Caco-2 (cell line): ENCODE measurements around the gene GGACT. TPM values are rescaled to one million over a fixed set of nuclear protein-coding genes. Genes with fewer than 3 reads are reported as not detected.

Experiments used
- BruUV-seq: library from RNA; stranded (reverse); fragments of 400-500 nt; replicated peaks from 2 replicates; lab custom pipeline; 2021; lab: Mats Ljungman, UMichigan
- CTCF ChIA-PET: fragments of 300-600 bp; sonication (Branson Sonifier 250); formaldehyde crosslinking; loops from one replicate; lab custom pipeline; 2022; ENCODE audit warnings: antibody characterized with exemption; lab: Charles Lee
- POLR2A ChIA-PET: fragments of 300-600 bp; sonication (Branson Sonifier 250); formaldehyde crosslinking; loops from one replicate; lab custom pipeline; 2022; ENCODE audit warnings: antibody characterized with exemption; lab: Charles Lee
- DNase-seq, 2 experiments: peaks; one replicate each; pipeline versions ENCODE4 v3.0.0 to v3.0.0-alpha.2; 2020 to 2022
- H3K27me3 ChIP-seq: replicated peaks from 2 replicates; pipeline ENCODE4 v1.6.0; 2011; ENCODE audit warnings: low read length; ENCODE audit not compliant: control insufficient read depth, insufficient read depth
- H3K36me3 ChIP-seq: 2 replicates; pipeline ENCODE4 v1.5.1; 2011; ENCODE audit warnings: low read length; ENCODE audit not compliant: control insufficient read depth, insufficient read depth
- H3K4me1 ChIP-seq: fragments of 250-450 bp; sonication (Bioruptor Pico); 2 replicates; pipeline ENCODE4 v1.5.1; 2020; ENCODE audit warnings: mild to moderate bottlenecking
- H3K4me3 ChIP-seq: 2 replicates; pipeline ENCODE4 v1.5.1; 2011; ENCODE audit warnings: low read depth, mild to moderate bottlenecking, control low read depth, low read length
- H3K9me3 ChIP-seq: fragments of 250-450 bp; sonication (Bioruptor Pico); 2 replicates; pipeline ENCODE4 v1.5.1; 2020; ENCODE audit warnings: mild to moderate bottlenecking, moderate library complexity
- H3K27ac Mint-ChIP-seq: one replicate; pipeline ENCODE4 v1.8.0; 2022; ENCODE audit warnings: mixed read lengths; ENCODE audit not compliant: unreplicated experiment
- H3K27me3 Mint-ChIP-seq: one replicate; pipeline ENCODE4 v1.8.0; 2022; ENCODE audit warnings: mixed read lengths; ENCODE audit not compliant: insufficient read depth, unreplicated experiment
- H3K36me3 Mint-ChIP-seq: one replicate; pipeline ENCODE4 v1.8.0; 2022; ENCODE audit warnings: mild to moderate bottlenecking, mixed read lengths; ENCODE audit not compliant: insufficient read depth, unreplicated experiment
- H3K4me1 Mint-ChIP-seq: one replicate; pipeline ENCODE4 v1.8.0; 2022; ENCODE audit warnings: low read depth, mixed read lengths; ENCODE audit not compliant: unreplicated experiment
- H3K4me3 Mint-ChIP-seq: one replicate; pipeline ENCODE4 v1.8.0; 2022; ENCODE audit warnings: mild to moderate bottlenecking, moderate library complexity, mixed read lengths; ENCODE audit not compliant: unreplicated experiment
- H3K9me3 Mint-ChIP-seq: one replicate; pipeline ENCODE4 v1.8.0; 2022; ENCODE audit warnings: mixed read lengths; ENCODE audit not compliant: unreplicated experiment
- CTCF ChIP-seq, 2 experiments: fragments of 200-600 bp in 1 of 2; IDR thresholded peaks; 1 replicate in 1 of 2; 2 replicates in 1 of 2; pipeline versions ENCODE4 v1.5.1 to v1.8.0; 2011 to 2022; ENCODE audit warnings: antibody characterized with exemption in 1 of 2, control low read depth in 1 of 2, inconsistent platforms in 1 of 2, low read depth in 1 of 2, low read length in 1 of 2, mild to moderate bottlenecking in 1 of 2, moderate library complexity in 1 of 2; ENCODE audit not compliant: insufficient read depth in 1 of 2, severe bottlenecking in 1 of 2, unreplicated experiment in 1 of 2
- intact Hi-C: fragments of 100-400 bp; cut with micrococcal nuclease; formaldehyde crosslinking; loops from one replicate; pipeline ENCODE4 v1.10.0; 2022; ENCODE audit not compliant: unreplicated experiment
- total RNA-seq: library from RNA; stranded (reverse); gene quantifications from 2 replicates; pipeline ENCODE4 v1.2.3, GENCODE V29; 2022

The GGACT gene
- total RNA-seq, 1 experiment from 2014 or later, result 3.6 TPM

DNA sequence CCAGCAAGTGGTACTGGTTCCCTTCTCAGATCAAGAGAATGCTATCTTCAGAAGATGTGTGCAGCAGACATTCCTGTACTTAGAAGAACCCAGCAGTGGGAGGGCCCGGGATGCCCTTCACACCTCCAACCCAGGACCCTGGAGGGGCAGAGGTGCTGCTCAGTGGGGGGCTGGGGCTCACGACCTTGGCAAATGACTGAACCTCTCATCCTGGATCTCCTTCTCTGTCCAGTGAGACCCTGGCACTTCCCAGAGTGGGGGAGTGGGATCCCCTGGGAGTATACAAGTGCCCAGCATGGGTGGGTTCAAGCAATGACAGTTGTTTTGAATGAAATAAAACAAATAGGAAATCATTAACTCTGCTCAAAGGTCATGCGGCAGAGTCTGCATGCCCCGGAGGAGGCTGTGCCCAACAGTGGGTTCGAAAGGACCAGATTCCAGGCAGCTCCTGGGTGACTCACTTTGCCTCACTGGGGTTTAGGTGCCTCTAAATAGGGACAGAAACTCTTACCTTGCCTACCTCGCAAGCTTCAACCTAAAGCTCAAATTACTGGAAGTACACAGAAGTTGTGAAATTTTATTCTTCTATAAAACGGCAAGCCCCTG, 26.9 kb downstream of the GGACT start:
- no peaks in the 10 kb centered on the region for H3K36me3 Mint-ChIP-seq
- no peaks in the 10 kb centered on the region for H3K9me3 Mint-ChIP-seq
- Histone ChIP-seq H3K36me3 (no peaks in the 10 kb centered on the region), H3K27me3 (no peaks in the 10 kb centered on the region), H3K4me1 (no peaks in the 10 kb centered on the region), H3K9me3 (no peaks in the 10 kb centered on the region), H3K4me3 (no peak overlapping the region)
- no peak for TF ChIP-seq CTCF (IDR thresholded peaks at IDR 0.05; ENCODE audit: insufficient read depth in 1 of 2, low read depth in 1 of 2, low read length in 1 of 2, severe bottlenecking in 1 of 2, unreplicated experiment in 1 of 2)
- intact Hi-C loops, result no loop called here
- no peak for DNase-seq
- H3K4me1 Mint-ChIP-seq, result no peaks in the 10 kb centered on the region
- H3K4me3 Mint-ChIP-seq, result no peak overlapping the region
- H3K27me3 Mint-ChIP-seq, result peaks cover 6% of the 10 kb centered on the region
- ChIA-PET POLR2A (no interaction called here), CTCF (no interaction called here)
- no TSS peak for BruUV-seq
- no peak overlapping the region for H3K27ac Mint-ChIP-seq

DNA sequence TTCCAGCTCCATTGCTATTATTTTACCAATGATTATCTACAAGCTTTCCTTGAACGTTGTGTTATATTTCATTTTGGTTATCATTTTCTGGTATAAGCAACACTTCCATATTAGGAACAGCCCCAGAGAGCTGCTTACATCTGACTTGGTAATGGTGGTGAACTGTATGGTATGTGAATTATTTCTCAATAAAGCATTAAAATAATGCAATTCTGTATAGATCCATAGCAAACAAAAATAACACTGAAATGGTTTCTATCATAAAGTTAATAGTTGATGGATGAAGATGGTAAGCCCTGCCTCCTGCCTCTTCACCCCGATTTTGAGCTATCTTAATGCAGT, 27.5 kb downstream of the GGACT start:
- H3K9me3 Mint-ChIP-seq, result no peaks in the 10 kb centered on the region
- TF ChIP-seq CTCF (IDR thresholded peaks at IDR 0.05; ENCODE audit: insufficient read depth in 1 of 2, low read depth in 1 of 2, low read length in 1 of 2, severe bottlenecking in 1 of 2, unreplicated experiment in 1 of 2), result no peak
- peaks cover 6% of the 10 kb centered on the region for H3K27me3 Mint-ChIP-seq
- no peak for DNase-seq
- no peaks in the 10 kb centered on the region for H3K4me1 Mint-ChIP-seq
- no peak overlapping the region for H3K4me3 Mint-ChIP-seq
- H3K27ac Mint-ChIP-seq, result no peak overlapping the region
- no peak overlapping the region for H3K4me3 ChIP-seq
- POLR2A ChIA-PET, result no interaction called here
- no peaks in the 10 kb centered on the region for H3K27me3 ChIP-seq
- no peaks in the 10 kb centered on the region for H3K36me3 Mint-ChIP-seq
- no peaks in the 10 kb centered on the region for H3K36me3 ChIP-seq
- BruUV-seq, result no TSS peak
- intact Hi-C loops, result no loop called here
- no peaks in the 10 kb centered on the region for H3K9me3 ChIP-seq
- CTCF ChIA-PET, result no interaction called here
- H3K4me1 ChIP-seq, result no peaks in the 10 kb centered on the region

DNA sequence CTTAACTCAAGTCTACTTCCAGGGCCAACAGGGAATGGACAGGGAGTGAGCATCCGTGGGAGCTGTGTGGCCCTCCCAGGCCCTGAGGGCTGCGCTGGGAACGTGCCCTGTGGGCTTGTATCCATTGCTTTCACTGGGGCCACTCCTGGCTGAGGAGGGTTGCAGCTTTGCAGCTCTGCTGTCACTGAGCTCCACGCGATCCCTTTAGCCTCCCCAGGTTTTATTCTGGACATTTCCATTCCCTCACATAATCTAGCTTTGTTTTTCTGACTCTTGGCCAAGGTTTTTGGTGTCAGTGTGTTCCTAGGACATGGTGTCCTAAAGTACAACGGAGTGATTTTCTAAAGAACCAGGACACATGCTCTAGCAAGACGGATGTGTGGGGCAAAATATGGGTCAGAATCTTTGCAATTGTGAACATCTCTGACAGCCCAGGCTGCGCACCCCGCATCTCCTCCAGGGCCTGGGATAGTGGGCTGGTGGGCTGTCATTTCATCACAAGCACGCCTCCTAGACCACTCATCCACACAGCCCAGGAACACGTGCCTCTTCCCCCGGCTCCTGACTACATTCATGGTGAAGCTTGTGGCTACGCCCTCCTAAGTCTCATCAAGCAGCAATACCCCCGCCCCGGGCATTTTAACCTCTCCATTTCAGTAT, 28.0 kb downstream of the GGACT start:
- no peak for DNase-seq
- H3K4me3 Mint-ChIP-seq, result no peak overlapping the region
- ChIA-PET CTCF (no interaction called here), POLR2A (no interaction called here)
- intact Hi-C loops, result no loop called here
- no peak overlapping the region for H3K4me3 ChIP-seq
- TF ChIP-seq CTCF (IDR thresholded peaks at IDR 0.05; ENCODE audit: insufficient read depth in 1 of 2, low read depth in 1 of 2, low read length in 1 of 2, severe bottlenecking in 1 of 2, unreplicated experiment in 1 of 2), result no peak
- BruUV-seq, result no TSS peak
- H3K4me1 ChIP-seq, result no peaks in the 10 kb centered on the region
- H3K27ac Mint-ChIP-seq, result no peak overlapping the region
- no peaks in the 10 kb centered on the region for H3K9me3 ChIP-seq
- no peaks in the 10 kb centered on the region for H3K4me1 Mint-ChIP-seq
- peaks cover 6% of the 10 kb centered on the region for H3K27me3 Mint-ChIP-seq
- no peaks in the 10 kb centered on the region for H3K27me3 ChIP-seq
- no peaks in the 10 kb centered on the region for H3K36me3 Mint-ChIP-seq
- no peaks in the 10 kb centered on the region for H3K9me3 Mint-ChIP-seq
- no peaks in the 10 kb centered on the region for H3K36me3 ChIP-seq
